ENCODE results near the gene CCDC80. TPM values are rescaled to one million over a fixed set of nuclear protein-coding genes. Genes with fewer than 3 reads are reported as not detected.
A peak's percentile ranks its signal among the peaks of the same experiment; 100 is the strongest.

The CCDC80 gene
- total RNA-seq, 1 donor from 2014 or later = 3.7 TPM

DNA sequence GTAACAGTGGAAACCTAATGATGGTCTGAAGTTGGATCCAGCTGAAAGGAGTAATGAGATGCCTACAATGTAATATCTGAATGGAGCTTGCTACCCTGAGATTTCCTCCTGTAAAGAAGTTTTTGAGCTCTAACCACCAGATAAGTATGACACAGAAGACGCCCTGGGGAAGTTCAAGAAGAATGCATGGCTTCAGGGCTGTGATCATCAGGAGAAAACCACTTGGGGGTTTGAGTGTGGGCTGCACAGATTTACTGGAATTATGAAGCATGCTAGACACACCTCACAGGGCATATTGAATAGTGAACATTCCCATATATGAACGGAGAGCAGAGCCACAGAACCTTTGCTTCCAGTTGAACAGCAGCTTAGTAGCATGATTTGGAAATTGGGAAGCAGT lies 10.6 kb upstream of the CCDC80 start:
- Mint-ChIP-seq H3K9me3 (ENCODE audit: unreplicated experiment) (no peaks in the 10 kb centered on the region), H3K27me3 (ENCODE audit: unreplicated experiment) (no peaks in the 10 kb centered on the region), H3K4me1 (ENCODE audit: unreplicated experiment) (peaks cover 22% of the 10 kb centered on the region), H3K4me3 (ENCODE audit: unreplicated experiment) (no peak overlapping the region), H3K36me3 (ENCODE audit: low read depth, unreplicated experiment) (no peaks in the 10 kb centered on the region), H3K27ac (ENCODE audit: unreplicated experiment) (no peak overlapping the region)
- TF ChIP-seq, protein P1, sequence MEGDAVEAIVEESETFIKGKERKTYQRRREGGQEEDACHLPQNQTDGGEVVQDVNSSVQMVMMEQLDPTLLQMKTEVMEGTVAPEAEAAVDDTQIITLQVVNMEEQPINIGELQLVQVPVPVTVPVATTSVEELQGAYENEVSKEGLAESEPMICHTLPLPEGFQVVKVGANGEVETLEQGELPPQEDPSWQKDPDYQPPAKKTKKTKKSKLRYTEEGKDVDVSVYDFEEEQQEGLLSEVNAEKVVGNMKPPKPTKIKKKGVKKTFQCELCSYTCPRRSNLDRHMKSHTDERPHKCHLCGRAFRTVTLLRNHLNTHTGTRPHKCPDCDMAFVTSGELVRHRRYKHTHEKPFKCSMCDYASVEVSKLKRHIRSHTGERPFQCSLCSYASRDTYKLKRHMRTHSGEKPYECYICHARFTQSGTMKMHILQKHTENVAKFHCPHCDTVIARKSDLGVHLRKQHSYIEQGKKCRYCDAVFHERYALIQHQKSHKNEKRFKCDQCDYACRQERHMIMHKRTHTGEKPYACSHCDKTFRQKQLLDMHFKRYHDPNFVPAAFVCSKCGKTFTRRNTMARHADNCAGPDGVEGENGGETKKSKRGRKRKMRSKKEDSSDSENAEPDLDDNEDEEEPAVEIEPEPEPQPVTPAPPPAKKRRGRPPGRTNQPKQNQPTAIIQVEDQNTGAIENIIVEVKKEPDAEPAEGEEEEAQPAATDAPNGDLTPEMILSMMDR (IDR thresholded peaks at IDR 0.05; ENCODE audit: unreplicated experiment) = no peak
- DNase-seq (ENCODE audit: low spot score) = no peak

DNA sequence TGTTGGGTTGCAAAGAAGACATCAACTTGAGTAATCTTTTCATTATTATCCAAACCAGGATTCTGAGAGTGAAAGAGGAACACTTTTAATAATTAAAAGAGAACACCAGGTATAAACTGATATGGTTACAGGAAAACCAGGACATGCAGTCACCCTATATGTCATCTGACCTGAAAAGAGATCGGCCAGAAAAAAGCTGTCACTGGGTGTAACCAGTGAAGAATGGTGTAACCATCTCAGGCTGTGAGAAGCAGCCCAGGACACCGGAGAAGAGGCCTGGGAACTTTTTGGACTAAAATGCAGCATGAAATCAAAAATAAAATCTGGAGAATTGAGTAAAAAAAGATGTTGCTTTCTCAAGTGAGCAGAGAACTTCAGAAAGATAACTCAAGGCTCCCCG lies 10.1 kb upstream of the CCDC80 start:
- Mint-ChIP-seq H3K27me3 (ENCODE audit: unreplicated experiment) (no peaks in the 10 kb centered on the region), H3K4me3 (ENCODE audit: unreplicated experiment) (no peak overlapping the region), H3K27ac (ENCODE audit: unreplicated experiment) (no peak overlapping the region), H3K4me1 (ENCODE audit: unreplicated experiment) (peaks cover 23% of the 10 kb centered on the region), H3K36me3 (ENCODE audit: low read depth, unreplicated experiment) (no peaks in the 10 kb centered on the region), H3K9me3 (ENCODE audit: unreplicated experiment) (no peaks in the 10 kb centered on the region)
- TF ChIP-seq, protein P1 (IDR thresholded peaks at IDR 0.05; ENCODE audit: unreplicated experiment) = no peak
- DNase-seq (ENCODE audit: low spot score) = no peak

DNA sequence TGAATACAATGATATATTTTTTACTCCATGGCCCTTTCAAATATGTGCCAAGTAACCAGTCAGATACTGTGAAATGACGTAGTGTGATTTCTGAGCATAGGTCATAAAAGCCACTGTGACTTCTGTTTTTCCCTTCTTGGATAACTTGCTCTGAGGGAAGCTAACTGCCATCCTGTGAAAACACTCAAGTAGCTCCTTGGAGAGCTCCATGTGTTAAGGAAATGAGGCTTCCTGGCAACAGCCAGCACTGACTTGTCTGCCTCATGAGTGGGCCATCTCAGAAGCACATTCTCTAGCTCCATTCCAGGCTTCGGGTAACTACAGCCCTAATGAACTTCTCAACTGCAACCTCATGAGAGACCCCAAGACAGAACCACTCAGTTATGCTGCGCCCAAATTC lies 9.5 kb upstream of the CCDC80 start:
- peak overlapping the region; percentile 61 for H3K27ac Mint-ChIP-seq (ENCODE audit: unreplicated experiment)
- TF ChIP-seq, protein P1 (IDR thresholded peaks at IDR 0.05; ENCODE audit: unreplicated experiment) = no peak
- no peak for DNase-seq (ENCODE audit: low spot score)
- H3K27me3 Mint-ChIP-seq (ENCODE audit: unreplicated experiment) = no peaks in the 10 kb centered on the region
- no peak overlapping the region for H3K4me3 Mint-ChIP-seq (ENCODE audit: unreplicated experiment)
- peaks cover 23% of the 10 kb centered on the region for H3K4me1 Mint-ChIP-seq (ENCODE audit: unreplicated experiment)
- no peaks in the 10 kb centered on the region for H3K9me3 Mint-ChIP-seq (ENCODE audit: unreplicated experiment)
- H3K36me3 Mint-ChIP-seq (ENCODE audit: low read depth, unreplicated experiment) = no peaks in the 10 kb centered on the region

DNA sequence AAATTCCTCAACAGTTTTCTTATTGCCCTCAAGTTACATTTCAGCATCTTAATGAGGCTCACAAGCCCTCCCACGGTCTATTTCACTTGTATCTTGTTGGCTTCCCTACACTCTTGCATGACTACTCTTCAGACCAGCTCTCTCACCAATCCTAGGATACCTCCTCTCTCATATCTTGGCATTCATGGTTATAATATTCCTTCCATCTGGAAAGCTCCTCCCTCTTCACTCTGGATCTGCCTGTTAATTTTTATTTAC lies 8.5 kb upstream of the CCDC80 start:
- TF ChIP-seq, protein P1 (IDR thresholded peaks at IDR 0.05; ENCODE audit: unreplicated experiment) = no peak
- no peak for DNase-seq (ENCODE audit: low spot score)
- H3K36me3 Mint-ChIP-seq (ENCODE audit: low read depth, unreplicated experiment) = no peaks in the 10 kb centered on the region
- no peaks in the 10 kb centered on the region for H3K27me3 Mint-ChIP-seq (ENCODE audit: unreplicated experiment)
- H3K4me1 Mint-ChIP-seq (ENCODE audit: unreplicated experiment) = peaks cover 23% of the 10 kb centered on the region
- H3K9me3 Mint-ChIP-seq (ENCODE audit: unreplicated experiment) = no peaks in the 10 kb centered on the region
- H3K27ac Mint-ChIP-seq (ENCODE audit: unreplicated experiment) = no peak overlapping the region
- no peak overlapping the region for H3K4me3 Mint-ChIP-seq (ENCODE audit: unreplicated experiment)

DNA sequence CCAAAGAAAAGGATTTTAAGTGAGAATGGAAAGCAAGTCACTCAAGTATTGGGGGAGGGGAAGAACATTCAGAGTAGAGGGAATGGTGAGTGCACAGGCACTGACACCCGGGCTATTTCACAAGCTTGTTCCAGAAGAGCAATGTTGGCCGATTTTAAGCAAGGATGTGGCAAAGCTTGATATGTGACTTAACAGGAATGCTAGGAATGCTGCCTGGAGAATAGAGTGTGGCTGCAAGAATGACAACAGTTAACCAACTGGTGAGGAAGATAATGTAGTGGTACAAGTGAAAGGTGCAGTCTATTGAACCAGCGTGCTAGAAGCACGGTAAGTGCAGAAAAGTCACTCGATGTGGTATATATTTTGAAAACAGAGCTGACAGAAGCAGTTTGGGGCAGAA lies 6.2 kb upstream of the CCDC80 start:
- Mint-ChIP-seq H3K4me3 (ENCODE audit: unreplicated experiment) (no peak overlapping the region), H3K27ac (ENCODE audit: unreplicated experiment) (peak overlapping the region; percentile 10), H3K9me3 (ENCODE audit: unreplicated experiment) (no peaks in the 10 kb centered on the region), H3K4me1 (ENCODE audit: unreplicated experiment) (peaks cover 32% of the 10 kb centered on the region), H3K36me3 (ENCODE audit: low read depth, unreplicated experiment) (no peaks in the 10 kb centered on the region), H3K27me3 (ENCODE audit: unreplicated experiment) (no peaks in the 10 kb centered on the region)
- TF ChIP-seq, protein P1 (IDR thresholded peaks at IDR 0.05; ENCODE audit: unreplicated experiment) = no peak
- no peak for DNase-seq (ENCODE audit: low spot score)
